Measurements from ENCODE around the gene CHST8.

CHST8 gene

GRCh38 chr19:33717878-33718277 lies 96.1 kb downstream of the CHST8 start:
- DNase-seq (ENCODE audit: low spot score) = no peak

- DNase-seq (ENCODE audit: low spot score) = no peak
Observed at GRCh38 chr19:33718651-33719254, 97.0 kb downstream of the CHST8 start.

- DNase-seq (ENCODE audit: low spot score) = no peak
Observed at GRCh38 chr19:33719366-33720154, 97.8 kb downstream of the CHST8 start.

GRCh38 chr19:33720155-33720493 lies 98.4 kb downstream of the CHST8 start:
- DNase-seq (ENCODE audit: low spot score) = no peak

- peak; percentile 25 for DNase-seq (ENCODE audit: low spot score)
Observed at GRCh38 chr19:33720691-33721682, 99.2 kb downstream of the CHST8 start.

- DNase-seq (ENCODE audit: low spot score) = no peak
Observed at GRCh38 chr19:33721735-33722297, 100.1 kb downstream of the CHST8 start.

- no peak for DNase-seq (ENCODE audit: low spot score)
Observed at GRCh38 chr19:33722456-33723239, 100.9 kb downstream of the CHST8 start.

- no peak for DNase-seq (ENCODE audit: low spot score)
Observed at GRCh38 chr19:33723512-33723911, 101.8 kb downstream of the CHST8 start.

GRCh38 chr19:33724021-33724720 lies 102.4 kb downstream of the CHST8 start:
- no peak for DNase-seq (ENCODE audit: low spot score)

- no peak for DNase-seq (ENCODE audit: low spot score)
Observed at GRCh38 chr19:33724721-33725060, 102.9 kb downstream of the CHST8 start.

- no peak for DNase-seq (ENCODE audit: low spot score)
Observed at GRCh38 chr19:33725567-33725966, 103.8 kb downstream of the CHST8 start.

GRCh38 chr19:33726756-33727155 lies 105.0 kb downstream of the CHST8 start:
- DNase-seq (ENCODE audit: low spot score) = no peak

- DNase-seq (ENCODE audit: low spot score) = no peak
Observed at GRCh38 chr19:33727331-33727998, 105.7 kb downstream of the CHST8 start.

- no peak for DNase-seq (ENCODE audit: low spot score)
Observed at GRCh38 chr19:33728141-33728540, 106.4 kb downstream of the CHST8 start.

- no peak for DNase-seq (ENCODE audit: low spot score)
Observed at GRCh38 chr19:33730858-33731607, 109.3 kb downstream of the CHST8 start.

GRCh38 chr19:33731881-33732280 lies 110.1 kb downstream of the CHST8 start:
- no peak for DNase-seq (ENCODE audit: low spot score)

- DNase-seq (ENCODE audit: low spot score) = no peak
Observed at GRCh38 chr19:33734913-33735312, 113.2 kb downstream of the CHST8 start.

- DNase-seq (ENCODE audit: low spot score) = no peak
Observed at GRCh38 chr19:33736158-33736557, 114.4 kb downstream of the CHST8 start.

- DNase-seq (ENCODE audit: low spot score) = no peak
Observed at GRCh38 chr19:33736787-33737186, 115.0 kb downstream of the CHST8 start.
